SK-N-SH treated with all-trans-retinoic acid at 6 μM for 48 hours (cell line): Measurements from ENCODE around the gene NPIPA2.
A peak's percentile ranks its signal among the peaks of the same experiment; 100 is the strongest.
"Not testable (repeated sequence)": the region's sequence is repeated elsewhere in the genome, so short reads cannot be mapped to it uniquely, and the experiment has no call there.

Experiments
- ATAC-seq: fragments of 200-7000 bp; cut with Tn5 transposase; 3 replicates; pipeline ENCODE4 v1.9.1; 2020; ENCODE audit warnings: mild to moderate bottlenecking, moderate library complexity

Gene NPIPA2

DNA sequence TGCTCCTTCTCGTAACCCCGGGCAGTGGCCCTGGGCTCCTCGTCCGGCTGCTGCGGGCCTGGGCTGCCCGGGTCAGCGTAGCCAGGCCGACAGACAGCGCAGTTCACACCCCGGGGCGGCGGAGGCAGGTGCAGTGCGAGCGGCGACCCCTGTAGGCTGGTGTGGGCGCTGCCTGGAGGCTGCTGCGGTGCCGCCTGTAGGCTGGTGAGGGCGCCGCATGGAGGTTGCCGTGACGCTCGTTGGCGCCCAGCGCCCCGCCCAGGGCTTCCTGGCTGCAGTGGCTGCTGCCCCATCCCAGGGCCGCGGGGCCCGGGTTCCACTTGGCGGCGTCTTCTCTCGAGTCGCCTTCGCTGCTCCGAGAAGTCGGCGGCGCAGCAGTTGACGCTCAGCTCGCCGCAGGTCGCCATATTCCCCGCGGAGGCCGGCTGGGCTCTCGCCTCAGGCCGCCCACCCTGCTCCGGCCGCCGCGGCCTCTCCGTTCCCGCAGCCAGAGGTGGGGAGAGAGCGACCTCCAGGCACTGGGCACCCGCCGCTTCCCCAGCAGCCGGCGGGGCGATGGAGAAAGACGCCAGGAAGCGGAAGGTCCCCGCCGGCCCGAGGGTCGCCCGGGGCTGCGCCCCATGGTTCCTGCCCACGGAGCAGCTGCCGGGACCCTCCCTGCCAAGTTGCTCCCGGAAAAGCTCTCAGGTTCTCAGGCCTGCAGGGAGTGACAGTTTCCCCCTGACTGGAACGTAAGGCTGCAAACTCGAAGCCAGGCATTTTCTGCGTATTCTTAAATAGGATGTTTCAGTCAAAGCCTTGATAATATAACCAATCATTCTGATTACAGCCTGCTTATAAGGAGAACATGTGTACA, at the start of gene NPIPA2:
Gene NPIPA2 (plus strand): TSS at position 261 of the 856 bp plus-strand sequence. CDS start 5,533 bp downstream, outside the sequence.
- peak; percentile 99 for ATAC-seq

DNA sequence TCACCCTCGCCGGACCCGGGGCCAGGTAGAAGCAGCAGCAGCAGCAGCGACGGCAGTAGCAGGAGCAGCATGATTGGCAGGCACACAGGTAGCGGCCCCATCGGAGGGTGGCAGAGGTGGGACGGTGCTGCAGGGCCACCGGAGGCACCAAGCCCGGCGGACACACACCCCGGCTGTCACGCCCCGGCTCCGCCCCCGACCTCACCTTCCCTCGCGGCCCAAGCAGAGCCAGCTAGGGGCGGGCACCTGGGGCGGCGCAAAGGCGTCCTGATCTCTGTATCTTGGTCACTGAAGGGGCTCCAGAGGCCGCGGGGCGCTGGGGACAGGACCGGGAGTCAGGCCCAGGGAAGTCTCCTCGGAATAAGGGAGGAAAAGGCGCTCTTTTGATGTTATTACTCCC, 48.2 kb upstream of the NPIPA2 start, which contains the start of gene PLA2G10:
Gene PLA2G10 (minus strand): TSS at position 180 of the 400 bp plus-strand sequence. CDS start 79 bp downstream, at position 101.
- not testable (repeated sequence) for ATAC-seq

- peak; percentile 18; the same call in 2 of the 3 replicates for ATAC-seq
These were observed 40.5 kb upstream of the NPIPA2 start for GRCh38 chr16:14701859-14702258.

DNA sequence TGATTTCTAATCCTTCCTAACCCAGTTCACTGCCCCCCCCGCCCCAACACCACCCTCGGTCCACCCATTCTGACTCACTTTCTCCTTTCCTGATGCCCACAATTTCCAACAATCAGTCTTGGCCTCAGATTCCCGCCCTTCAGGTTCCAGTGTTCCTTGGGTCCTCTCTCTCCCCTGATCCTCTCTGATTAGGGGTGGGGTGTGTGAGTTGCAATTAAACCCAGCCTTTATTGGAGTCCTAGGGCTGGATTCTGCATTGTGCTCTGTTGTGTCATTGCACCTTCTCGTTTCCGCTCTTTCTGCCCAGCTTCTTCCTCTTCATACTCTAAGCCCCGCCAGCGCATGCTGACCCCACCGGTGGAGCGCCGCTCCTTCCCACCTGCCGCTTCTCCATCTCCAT, 39.7 kb upstream of the NPIPA2 start:
- not testable (repeated sequence) for ATAC-seq

DNA sequence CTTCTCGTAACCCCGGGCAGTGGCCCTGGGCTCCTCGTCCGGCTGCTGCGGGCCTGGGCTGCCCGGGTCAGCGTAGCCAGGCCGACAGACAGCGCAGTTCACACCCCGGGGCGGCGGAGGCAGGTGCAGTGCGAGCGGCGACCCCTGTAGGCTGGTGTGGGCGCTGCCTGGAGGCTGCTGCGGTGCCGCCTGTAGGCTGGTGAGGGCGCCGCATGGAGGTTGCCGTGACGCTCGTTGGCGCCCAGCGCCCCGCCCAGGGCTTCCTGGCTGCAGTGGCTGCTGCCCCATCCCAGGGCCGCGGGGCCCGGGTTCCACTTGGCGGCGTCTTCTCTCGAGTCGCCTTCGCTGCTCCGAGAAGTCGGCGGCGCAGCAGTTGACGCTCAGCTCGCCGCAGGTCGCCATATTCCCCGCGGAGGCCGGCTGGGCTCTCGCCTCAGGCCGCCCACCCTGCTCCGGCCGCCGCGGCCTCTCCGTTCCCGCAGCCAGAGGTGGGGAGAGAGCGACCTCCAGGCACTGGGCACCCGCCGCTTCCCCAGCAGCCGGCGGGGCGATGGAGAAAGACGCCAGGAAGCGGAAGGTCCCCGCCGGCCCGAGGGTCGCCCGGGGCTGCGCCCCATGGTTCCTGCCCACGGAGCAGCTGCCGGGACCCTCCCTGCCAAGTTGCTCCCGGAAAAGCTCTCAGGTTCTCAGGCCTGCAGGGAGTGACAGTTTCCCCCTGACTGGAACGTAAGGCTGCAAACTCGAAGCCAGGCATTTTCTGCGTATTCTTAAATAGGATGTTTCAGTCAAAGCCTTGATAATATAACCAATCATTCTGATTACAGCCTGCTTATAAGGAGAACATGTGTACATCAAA, 38.9 kb upstream of the NPIPA2 start, which contains the start of gene NPIPA3:
Gene NPIPA3 (plus strand): TSS at position 256 of the 856 bp plus-strand sequence. CDS start 5,533 bp downstream, outside the sequence.
- ATAC-seq = peak; percentile 99

- not testable (repeated sequence) for ATAC-seq
These were observed 9.1 kb upstream of the NPIPA2 start for GRCh38 chr16:14733233-14733632.

- ATAC-seq = peak; percentile 24
These were observed 1.4 kb upstream of the NPIPA2 start for GRCh38 chr16:14740832-14741385.

GRCh38 chr16:14741794-14742193, 539 bp upstream of the NPIPA2 start:
- ATAC-seq = not testable (repeated sequence)

DNA sequence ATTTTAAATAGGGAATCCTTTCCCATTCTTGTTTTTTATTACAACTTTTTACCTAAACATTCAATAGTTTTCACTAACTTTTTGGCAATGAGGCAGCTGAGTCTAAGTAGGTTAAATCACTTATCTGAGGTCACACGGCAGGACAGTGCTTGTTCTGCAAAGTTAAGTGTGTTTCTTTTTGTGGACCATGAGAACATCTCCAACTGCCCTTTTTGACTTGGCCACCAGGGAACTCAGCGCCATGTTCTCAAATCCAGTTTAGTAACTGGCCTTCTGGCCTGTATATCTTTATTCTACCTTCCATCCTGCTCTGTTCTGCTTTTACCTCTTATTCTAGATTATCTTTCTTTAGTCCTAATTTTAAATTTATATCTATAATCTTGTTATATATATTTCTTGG, 31.3 kb downstream of the NPIPA2 start:
- not testable (repeated sequence) for ATAC-seq

- not testable (repeated sequence) for ATAC-seq
These were observed 33.3 kb downstream of the NPIPA2 start for GRCh38 chr16:14775624-14776023.

- ATAC-seq = 0 out of 3 replicates have a peak, but pooled peaks have one; percentile 43
These were observed 34.4 kb downstream of the NPIPA2 start for GRCh38 chr16:14776763-14777162.

DNA sequence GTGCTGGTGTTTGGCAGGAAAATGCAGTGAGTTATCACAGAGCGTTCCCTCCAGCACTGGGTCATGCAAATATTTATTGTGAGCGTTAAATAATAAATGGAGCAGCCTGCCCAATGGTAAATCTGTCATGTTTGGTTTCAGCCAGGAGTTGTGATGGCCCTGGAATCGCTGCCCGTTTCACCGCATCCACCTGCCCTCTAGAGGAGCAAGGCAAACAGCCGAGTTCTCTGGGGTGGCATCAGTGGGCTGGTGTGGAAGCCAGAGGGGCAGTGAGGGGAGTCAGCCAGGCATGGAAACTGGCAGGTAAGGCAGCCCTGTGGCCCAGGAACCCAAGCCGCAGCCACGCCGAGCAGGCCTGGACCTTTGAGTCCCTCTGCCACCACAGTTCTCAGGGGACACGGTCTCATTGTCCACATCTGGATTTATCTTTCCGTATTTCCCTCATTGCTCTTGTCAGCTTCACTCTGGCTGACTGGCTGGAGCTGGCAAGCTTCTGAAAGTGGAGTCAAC, 37.1 kb downstream of the NPIPA2 start:
- not testable (repeated sequence) for ATAC-seq

GRCh38 chr16:14786180-14786579, 43.8 kb downstream of the NPIPA2 start:
- not testable (repeated sequence) for ATAC-seq

DNA sequence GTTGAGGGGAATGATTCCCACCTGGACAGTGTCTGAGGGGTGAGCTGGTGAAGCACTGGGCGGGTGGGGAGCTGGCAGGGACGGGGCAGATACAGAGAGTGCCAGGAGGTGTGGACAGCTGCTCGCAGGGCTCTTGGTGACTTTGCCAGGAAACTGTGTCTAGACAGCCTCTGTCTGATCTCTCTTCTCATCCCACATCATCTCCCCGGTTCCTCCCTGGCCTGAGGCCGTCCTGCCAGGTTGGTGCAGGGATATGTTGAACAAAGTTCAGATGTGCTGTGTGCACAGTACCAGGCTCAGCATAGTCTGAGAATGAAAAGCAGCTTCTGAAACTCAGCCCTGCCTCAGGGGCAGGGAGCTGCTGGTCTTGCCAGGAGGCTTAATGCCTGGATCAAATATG, 47.2 kb downstream of the NPIPA2 start:
- ATAC-seq = not testable (repeated sequence)

GRCh38 chr16:14790320-14790956, 48.1 kb downstream of the NPIPA2 start:
- ATAC-seq = not testable (repeated sequence)

- not testable (repeated sequence) for ATAC-seq
These were observed 50.6 kb downstream of the NPIPA2 start for GRCh38 chr16:14792914-14793313.

DNA sequence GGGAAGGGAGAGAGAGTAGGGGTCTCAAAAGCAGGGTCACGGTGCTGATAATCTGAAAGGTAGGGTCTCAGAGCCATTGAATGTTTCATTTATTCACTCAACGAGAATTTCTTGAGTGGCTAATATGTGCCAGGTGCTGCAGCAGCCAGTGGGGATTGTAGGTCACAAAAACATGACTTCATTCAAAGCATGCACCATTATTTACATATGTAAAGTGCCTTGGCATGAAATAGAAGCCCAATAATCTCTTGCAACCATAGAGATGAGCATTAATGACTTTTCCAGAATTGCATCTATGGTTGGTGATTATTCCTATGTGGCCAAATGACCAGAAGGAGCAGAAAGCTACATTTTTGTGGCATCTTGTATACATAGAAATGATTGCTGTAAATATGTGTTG, 55.2 kb downstream of the NPIPA2 start:
- not testable (repeated sequence) for ATAC-seq

- ATAC-seq = not testable (repeated sequence)
These were observed 61.2 kb downstream of the NPIPA2 start for GRCh38 chr16:14803577-14803976.

DNA sequence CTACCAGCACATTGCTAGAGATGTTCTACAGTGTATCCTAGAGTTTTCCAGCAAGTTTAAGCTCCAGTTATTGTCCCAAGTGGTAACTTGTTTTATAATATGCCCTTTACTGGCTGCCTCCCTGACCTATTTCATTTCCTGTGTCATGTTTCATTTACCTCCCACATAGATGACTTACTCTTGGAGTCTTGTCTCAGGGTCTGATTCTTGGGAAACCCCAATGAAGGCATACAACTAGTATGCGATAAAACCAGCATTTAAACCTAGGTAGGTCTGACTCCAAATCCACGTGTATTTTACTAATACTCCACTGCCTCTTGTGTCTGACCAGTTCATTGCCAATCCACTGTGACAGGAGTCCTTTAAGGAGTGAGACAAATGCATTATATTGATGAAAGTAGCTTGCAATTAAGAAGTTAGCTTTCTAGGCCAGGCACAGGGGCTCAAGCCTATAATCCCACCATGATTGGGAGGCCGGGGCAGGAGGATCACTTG, 64.9 kb downstream of the NPIPA2 start:
- not testable (repeated sequence) for ATAC-seq

- not testable (repeated sequence) for ATAC-seq
These were observed 71.6 kb downstream of the NPIPA2 start for GRCh38 chr16:14813890-14814289.
